Heart left ventricle (tissue), 16 donors: Measurements from ENCODE around the gene INPP4B. TPM values are rescaled to one million over a fixed set of nuclear protein-coding genes. Genes with fewer than 3 reads are reported as not detected.

Experiments
- ATAC-seq, 4 donors: fragments of 200-7000 bp; cut with Tn5 transposase; one replicate each; pipeline ENCODE4 v1.9.1; 2020 to 2022; ENCODE audit warnings: moderate library complexity in 4 of 4, mild to moderate bottlenecking in 3 of 4, moderate number of reproducible peaks in 1 of 4
- DNase-seq, 5 donors: peaks; one replicate each; pipeline ENCODE4 v3.0.0-alpha.2; 2020
- H3K27ac ChIP-seq, 12 donors: fragments of 200-600 bp; sonication (generic) in 4 of 12; one replicate each; pipeline versions ENCODE4 v1.5.0 to v1.8.0; 2016 to 2022; ENCODE audit warnings: mild to moderate bottlenecking in 2 of 12
- H3K27me3 ChIP-seq, 9 donors: fragments of 200-600 bp; sonication (generic) in 2 of 9; one replicate each; pipeline versions ENCODE4 v1.5.1 to v1.8.0; 2016 to 2022; ENCODE audit warnings: mild to moderate bottlenecking in 3 of 9
- H3K36me3 ChIP-seq, 9 donors: fragments of 200-600 bp; sonication (generic) in 2 of 9; one replicate each; pipeline versions ENCODE4 v1.5.0 to v1.8.0; 2018 to 2022; ENCODE audit warnings: mild to moderate bottlenecking in 2 of 9
- H3K4me1 ChIP-seq, 12 donors: fragments of 200-600 bp; sonication (generic) in 4 of 12; one replicate each; pipeline versions ENCODE4 v1.5.0 to v1.8.0; 2016 to 2022; ENCODE audit warnings: mild to moderate bottlenecking in 3 of 12
- H3K4me3 ChIP-seq, 12 donors: fragments of 200-600 bp; sonication (generic) in 4 of 12; one replicate each; pipeline versions ENCODE4 v1.5.0 to v1.8.0; 2017 to 2022; ENCODE audit warnings: mild to moderate bottlenecking in 9 of 12, moderate library complexity in 4 of 12
- H3K9me3 ChIP-seq, 12 donors: fragments of 200-600 bp; sonication (generic) in 4 of 12; one replicate each; pipeline versions ENCODE4 v1.5.0 to v1.8.0; 2016 to 2022; ENCODE audit warnings: mild to moderate bottlenecking in 1 of 12
- POLR2A ChIP-seq, 2 donors: fragments of 450-650 bp; IDR thresholded peaks; one replicate each; pipeline ENCODE4 v1.6.1; 2017; ENCODE audit warnings: antibody characterized with exemption in 2 of 2, mild to moderate bottlenecking in 2 of 2, moderate library complexity in 2 of 2
- WGBS, 4 donors: extraction: QIAGEN DNeasy Blood & Tissue Kit in 2 of 4; methylation state at CpG; one replicate each; pipeline versions ENCODE4 v1.1.5 to v1.1.7; 2013 to 2018; 5-methylcytosine and 5-hydroxymethylcytosine counted together
- intact Hi-C, 10 donors: fragments of 100-400 bp; cut with DNase I; formaldehyde crosslinking; loops; one replicate each; pipeline versions ENCODE4 v1.11.1 to v1.14.2; 2022
- polyA plus RNA-seq, 2 donors: library from polyadenylated mRNA; stranded (reverse); fragments of 200-250 nt; gene quantifications; one replicate each; pipeline ENCODE4 v1.2.3, GENCODE V29; 2013
- total RNA-seq, 9 donors: library from RNA; depleted of rRNA in 2 of 9; stranded (reverse); fragments of >200 nt in 2 of 9; fragmentation: NEBNext Ultra II Directional in 3 of 9; extraction: Animal tissue kit (Norgen Biotek cat#: 25700) in 3 of 9; gene quantifications; one replicate each; pipeline versions ENCODE4 v1.1.0 to v1.2.4, GENCODE V29; 2016 to 2023
- TF ChIP-seq, protein P1 (sequence below), 12 donors: fragments of 200-600 bp; sonication (generic) in 4 of 12; IDR thresholded peaks; one replicate each; pipeline versions ENCODE4 v1.5.0 to v1.8.0; 2018 to 2022; ENCODE audit warnings: antibody characterized with exemption in 12 of 12, mild to moderate bottlenecking in 5 of 12
- donor health status: ischemic (EF 13 %, LVEDD 7.1; RV severe dilation, severe dysfunction).
- donor health status: healthy with polysubstance abuse.
- donor health status: DM: no; HTN: yes; CAD: no.
- donor health status: DM: no; HTN: no; CAD: no.
- donor health status: ischemic (EF 25% LVEDD 6.9; RV normal size, moderate dysfunction).
- donor health status: ischemic (EF 25% LVEDD 5.7; RV mildly dilated, moderate dysfunction).
- donor health status: healthy.
- donor health status: DM: yes; HTN: yes; CAD: no.
- donor health status: ischemic (EF 35%, LVEDD 5.7; RV mildly dilated, moderate dysfunction).
- donor health status: nonischemic (EF 11% LVEDD 7.7; RV severe dilation, severe dysfunction).
- donor health status: DM: yes; HTN: yes; CAD: no.
- donor health status: PGD.
- donor health status: ischemic (EF 29% LVEDD 5.4; RV normal size, mild dysfunction).
- donor health status: nonischemic (EF 23%, LVEDD 6.1; RV moderate dilation, normal function).

The INPP4B gene
- total and polyA plus RNA-seq, 11 donors = 5.5 to 128 (median 39.1) TPM

DNA sequence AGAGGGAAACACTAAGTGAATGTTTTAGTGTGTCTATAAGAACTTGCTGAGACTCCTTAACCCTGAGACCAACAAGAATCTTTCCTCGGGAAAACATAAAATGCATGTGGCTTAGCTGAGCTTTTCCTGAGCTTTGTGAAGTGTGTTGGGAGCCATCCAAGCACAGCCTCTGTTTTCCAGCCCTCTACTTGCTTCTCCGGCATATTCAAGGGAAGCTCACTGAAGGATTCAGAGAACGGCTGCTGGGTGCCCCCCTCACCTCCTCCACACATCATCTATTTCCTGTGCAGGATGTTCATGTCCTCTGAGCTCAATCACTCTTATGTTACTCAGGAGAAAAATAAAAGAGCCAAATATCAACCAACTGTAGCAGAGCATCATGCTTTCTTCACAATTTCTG, 717.6 kb downstream of the INPP4B start:
- TF ChIP-seq POLR2A (IDR thresholded peaks at IDR 0.05) = no peak
- TF ChIP-seq, protein P1, sequence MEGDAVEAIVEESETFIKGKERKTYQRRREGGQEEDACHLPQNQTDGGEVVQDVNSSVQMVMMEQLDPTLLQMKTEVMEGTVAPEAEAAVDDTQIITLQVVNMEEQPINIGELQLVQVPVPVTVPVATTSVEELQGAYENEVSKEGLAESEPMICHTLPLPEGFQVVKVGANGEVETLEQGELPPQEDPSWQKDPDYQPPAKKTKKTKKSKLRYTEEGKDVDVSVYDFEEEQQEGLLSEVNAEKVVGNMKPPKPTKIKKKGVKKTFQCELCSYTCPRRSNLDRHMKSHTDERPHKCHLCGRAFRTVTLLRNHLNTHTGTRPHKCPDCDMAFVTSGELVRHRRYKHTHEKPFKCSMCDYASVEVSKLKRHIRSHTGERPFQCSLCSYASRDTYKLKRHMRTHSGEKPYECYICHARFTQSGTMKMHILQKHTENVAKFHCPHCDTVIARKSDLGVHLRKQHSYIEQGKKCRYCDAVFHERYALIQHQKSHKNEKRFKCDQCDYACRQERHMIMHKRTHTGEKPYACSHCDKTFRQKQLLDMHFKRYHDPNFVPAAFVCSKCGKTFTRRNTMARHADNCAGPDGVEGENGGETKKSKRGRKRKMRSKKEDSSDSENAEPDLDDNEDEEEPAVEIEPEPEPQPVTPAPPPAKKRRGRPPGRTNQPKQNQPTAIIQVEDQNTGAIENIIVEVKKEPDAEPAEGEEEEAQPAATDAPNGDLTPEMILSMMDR (IDR thresholded peaks at IDR 0.05) = no peak
- WGBS, 4 donors = 9 to 17% (median 14%) methylated on average over 3 of the region's 3 CpGs
- peak in 4 of 5 donors; percentile 25 to 29 (median 26) for DNase-seq
- no peaks in the 10 kb centered on the region for H3K9me3 ChIP-seq
- no peaks in the 10 kb centered on the region for H3K27me3 ChIP-seq
- H3K27ac ChIP-seq = peak overlapping the region in 6 of 12 donors; percentile 6 to 50 (median 38)
- peak; percentile 17 to 63 (median 42) for ATAC-seq
- no peak overlapping the region for H3K4me3 ChIP-seq
- peaks cover 0 to 42% (median 14%) of the 10 kb centered on the region in 12 donors for H3K4me1 ChIP-seq
- H3K36me3 ChIP-seq = peaks cover 0 to 6% (median 0%) of the 10 kb centered on the region in 9 donors
- intact Hi-C loops = loop anchor here (2.0 to 10.0 kb wide), 11 partner anchors 224 to 1356 kb away; partner anchors contain the start of gene INPP4B (in 5 of the 10)

DNA sequence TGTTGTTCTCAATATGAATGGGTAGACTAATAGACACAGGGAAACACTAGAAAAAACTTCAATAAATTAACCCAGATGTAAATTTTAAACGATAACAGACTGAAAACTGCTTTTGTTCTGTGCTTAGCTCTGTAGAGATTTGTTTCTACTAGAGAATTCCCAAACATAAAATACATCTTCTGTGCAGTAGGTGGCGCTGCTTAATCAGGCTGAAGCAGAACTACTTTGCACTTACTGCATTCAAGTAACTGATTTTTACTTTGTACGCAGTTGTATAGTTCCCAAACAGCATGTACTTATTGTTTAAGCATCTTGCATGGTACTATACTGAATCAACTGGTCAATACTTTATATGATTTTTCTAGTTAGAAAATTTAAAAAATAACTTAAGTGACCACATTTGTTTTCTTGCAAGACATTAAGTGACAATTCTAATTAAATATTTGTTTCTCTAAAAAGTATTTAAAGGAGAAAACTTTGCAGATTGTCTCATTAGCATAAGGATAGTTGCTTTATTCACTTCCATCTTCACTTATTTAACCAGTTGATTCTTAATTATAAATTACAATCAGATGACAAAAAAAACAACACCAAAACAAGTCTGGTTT, 719.1 kb downstream of the INPP4B start:
- DNase-seq (peak in 4 of 5 donors; percentile 25 to 57 (median 42)), ATAC-seq (peak in 3 of 4 donors; percentile 37 to 64 (median 62))
- H3K27me3 ChIP-seq = no peaks in the 10 kb centered on the region
- H3K9me3 ChIP-seq = no peaks in the 10 kb centered on the region
- peaks cover 0 to 42% (median 14%) of the 10 kb centered on the region in 12 donors for H3K4me1 ChIP-seq
- intact Hi-C loops = loop anchor here (2.0 to 10.0 kb wide), 12 partner anchors 225 to 1358 kb away; partner anchors contain the start of gene INPP4B (in 7 of the 10)
- WGBS, 4 donors = 6 to 13% (median 6%) methylated on average over 3 of the region's 3 CpGs
- H3K36me3 ChIP-seq = peaks cover 0 to 14% (median 0%) of the 10 kb centered on the region in 9 donors
- H3K4me3 ChIP-seq = no peak overlapping the region
- no peak for TF ChIP-seq POLR2A (IDR thresholded peaks at IDR 0.05)
- TF ChIP-seq, protein P1 (IDR thresholded peaks at IDR 0.05) = peak; percentile 67 to 97 (median 84)
- H3K27ac ChIP-seq = no peak overlapping the region

DNA sequence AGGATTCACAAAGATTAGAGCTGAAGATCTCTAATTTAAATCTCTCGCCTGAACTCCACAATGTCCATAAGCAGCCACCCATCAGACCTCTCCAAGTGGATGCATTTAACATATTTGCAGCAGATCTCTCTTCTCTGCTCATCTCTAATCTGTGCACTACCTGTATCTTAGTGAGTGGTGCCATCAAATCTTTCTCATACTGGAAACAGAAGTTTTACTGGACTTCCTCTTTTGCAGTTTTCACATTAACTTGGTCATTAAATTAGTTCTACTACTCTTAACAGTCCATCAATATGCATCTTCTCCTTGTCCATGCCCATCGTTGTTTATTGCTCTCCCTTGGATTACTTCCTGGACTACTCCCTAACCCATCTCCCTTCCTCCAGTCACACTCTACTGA, 721.2 kb downstream of the INPP4B start:
- peaks cover 0 to 32% (median 0%) of the 10 kb centered on the region in 9 donors for H3K36me3 ChIP-seq
- DNase-seq (no peak), ATAC-seq (no peak)
- intact Hi-C loops = loop anchor here (5.0 to 10.0 kb wide), 10 partner anchors 227 to 1360 kb away; partner anchors contain the start of gene INPP4B (in 5 of the 10)
- no peak overlapping the region for H3K27ac ChIP-seq
- TF ChIP-seq, protein P1 (IDR thresholded peaks at IDR 0.05) = no peak
- no peak for TF ChIP-seq POLR2A (IDR thresholded peaks at IDR 0.05)
- WGBS, 4 donors = 70 to 80% (median 75%) methylated on average over 2 of the region's 2 CpGs
- H3K9me3 ChIP-seq = no peaks in the 10 kb centered on the region
- H3K27me3 ChIP-seq = no peaks in the 10 kb centered on the region
- H3K4me3 ChIP-seq = no peak overlapping the region
- peaks cover 0 to 29% (median 14%) of the 10 kb centered on the region in 12 donors for H3K4me1 ChIP-seq
